ENCODE data around the gene C1orf210.

The C1orf210 gene

DNA sequence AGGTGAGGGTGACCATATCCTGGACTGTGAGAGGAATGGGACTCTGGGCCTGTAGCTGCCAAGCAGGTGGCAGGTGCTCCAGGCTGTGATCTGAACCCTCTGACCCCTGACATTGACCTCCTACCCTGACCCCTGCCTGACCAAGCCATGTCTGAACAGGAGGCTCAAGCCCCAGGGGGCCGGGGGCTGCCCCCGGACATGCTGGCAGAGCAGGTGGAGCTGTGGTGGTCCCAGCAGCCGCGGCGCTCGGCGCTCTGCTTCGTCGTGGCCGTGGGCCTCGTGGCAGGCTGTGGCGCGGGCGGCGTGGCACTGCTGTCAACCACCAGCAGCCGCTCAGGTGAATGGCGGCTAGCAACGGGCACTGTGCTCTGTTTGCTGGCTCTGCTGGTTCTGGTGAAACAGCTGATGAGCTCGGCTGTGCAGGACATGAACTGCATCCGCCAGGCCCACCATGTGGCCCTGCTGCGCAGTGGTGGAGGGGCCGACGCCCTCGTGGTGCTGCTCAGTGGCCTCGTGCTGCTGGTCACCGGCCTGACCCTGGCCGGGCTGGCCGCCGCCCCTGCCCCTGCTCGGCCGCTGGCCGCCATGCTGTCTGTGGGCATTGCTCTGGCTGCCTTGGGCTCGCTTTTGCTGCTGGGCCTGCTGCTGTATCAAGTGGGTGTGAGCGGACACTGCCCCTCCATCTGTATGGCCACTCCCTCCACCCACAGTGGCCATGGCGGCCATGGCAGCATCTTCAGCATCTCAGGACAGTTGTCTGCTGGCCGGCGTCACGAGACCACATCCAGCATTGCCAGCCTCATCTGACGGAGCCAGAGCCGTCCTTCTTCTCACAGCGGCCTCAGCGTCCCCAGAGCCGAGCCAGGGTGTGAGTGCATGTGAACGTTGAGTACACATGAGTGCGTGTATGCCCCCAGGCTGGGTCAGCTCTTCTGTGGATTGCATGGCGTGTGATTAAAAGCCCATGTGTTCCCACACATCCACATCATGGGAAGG lies 12.5 kb downstream of the C1orf210 start:
- no peak for DNase-seq

DNA sequence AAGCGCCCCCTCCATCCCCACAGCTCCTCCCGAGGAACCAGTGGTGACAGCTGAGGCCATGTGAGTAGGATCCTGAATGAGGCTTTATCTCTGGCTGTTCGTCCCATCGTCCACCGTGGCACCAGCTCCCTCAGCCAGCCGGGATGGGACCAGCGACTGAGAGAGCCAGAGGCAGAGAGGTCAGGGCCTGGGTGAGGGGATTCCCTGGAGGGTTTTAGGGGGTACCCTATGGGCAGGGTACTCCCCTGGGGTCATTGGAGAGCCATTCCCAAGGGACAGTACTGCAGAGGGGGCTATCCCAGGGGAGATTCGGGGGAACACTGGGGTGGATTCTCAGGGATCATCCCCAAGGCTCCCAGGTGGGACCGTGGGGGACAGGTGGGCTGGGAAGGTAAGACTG lies 13.2 kb downstream of the C1orf210 start:
- DNase-seq, result no peak

DNA sequence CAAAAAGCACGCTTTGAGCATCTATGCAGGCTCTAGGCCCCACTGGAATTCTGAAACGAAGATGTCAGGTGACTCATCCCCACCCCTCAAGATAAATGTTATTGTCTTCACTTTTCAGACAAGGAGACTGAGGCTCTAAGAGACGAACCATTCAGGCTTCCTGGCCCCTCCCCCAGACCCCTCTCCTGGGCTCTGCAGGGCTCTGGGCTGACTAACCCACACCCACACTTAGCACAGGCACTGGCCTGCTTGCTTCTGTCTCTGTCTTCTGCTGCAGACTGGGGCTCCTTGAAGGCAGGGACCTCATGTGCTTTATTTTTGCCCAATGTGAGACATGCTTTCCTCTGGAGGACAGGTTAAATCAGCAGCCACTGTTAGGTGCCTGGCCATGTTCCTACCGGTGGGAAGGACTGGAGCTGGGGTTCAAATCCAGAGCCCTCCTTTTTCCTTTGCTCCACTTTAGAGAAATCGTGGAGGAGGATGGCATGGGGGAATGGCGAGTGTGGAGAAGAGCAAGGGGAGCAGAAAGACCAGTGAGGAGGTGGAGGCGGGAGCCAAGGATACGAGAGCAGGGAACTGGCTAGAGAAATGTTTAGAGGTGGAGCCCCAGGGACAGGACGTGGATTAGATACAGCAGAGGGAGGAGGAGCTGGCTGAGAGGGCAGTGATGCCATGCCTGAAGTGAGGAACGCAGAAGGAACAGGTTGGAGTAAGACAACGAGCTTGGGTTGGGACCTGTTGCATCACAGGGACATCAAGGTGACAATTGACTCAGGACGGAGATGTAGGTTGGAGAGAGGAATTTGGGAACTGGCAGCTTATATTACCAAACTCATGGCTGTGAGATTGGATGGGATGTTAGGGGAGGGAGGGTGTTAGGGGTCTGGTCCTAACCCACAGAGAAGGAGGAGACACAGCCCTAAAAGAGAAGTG lies 13.9 kb downstream of the C1orf210 start:
- no peak for DNase-seq

DNA sequence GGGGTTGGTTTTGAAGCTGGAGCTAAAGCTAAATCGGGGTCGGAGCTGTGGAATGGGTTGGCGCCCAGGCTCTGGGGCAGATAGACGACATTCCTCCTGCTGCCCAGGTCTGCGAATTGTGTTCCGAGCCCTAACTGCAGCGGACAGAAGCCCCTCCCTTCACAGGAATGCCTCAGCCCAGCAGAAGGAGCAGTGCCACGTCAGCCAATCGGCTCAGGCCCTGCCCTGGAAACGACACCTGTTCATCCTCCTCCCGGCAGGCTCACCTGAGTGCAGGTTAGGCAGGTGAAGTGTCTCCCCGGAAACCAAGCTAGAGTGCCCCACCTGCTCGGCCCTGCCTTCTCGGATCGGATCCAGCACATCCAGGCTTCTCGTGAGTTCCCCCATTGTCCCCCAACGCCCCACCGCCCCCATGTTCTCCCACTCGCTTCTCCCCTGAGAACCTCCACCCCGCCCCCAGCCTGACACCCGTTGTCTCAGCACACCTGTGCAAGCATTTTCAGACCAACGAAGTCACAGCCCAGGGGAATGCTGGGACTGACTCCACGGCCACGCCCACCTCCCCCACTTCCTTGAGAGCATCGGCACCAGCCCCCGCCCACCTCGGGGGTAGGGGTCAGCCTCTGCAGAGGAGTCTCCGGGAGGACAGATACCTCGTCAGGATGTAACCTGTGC lies 14.8 kb downstream of the C1orf210 start:
- no peak for DNase-seq

DNA sequence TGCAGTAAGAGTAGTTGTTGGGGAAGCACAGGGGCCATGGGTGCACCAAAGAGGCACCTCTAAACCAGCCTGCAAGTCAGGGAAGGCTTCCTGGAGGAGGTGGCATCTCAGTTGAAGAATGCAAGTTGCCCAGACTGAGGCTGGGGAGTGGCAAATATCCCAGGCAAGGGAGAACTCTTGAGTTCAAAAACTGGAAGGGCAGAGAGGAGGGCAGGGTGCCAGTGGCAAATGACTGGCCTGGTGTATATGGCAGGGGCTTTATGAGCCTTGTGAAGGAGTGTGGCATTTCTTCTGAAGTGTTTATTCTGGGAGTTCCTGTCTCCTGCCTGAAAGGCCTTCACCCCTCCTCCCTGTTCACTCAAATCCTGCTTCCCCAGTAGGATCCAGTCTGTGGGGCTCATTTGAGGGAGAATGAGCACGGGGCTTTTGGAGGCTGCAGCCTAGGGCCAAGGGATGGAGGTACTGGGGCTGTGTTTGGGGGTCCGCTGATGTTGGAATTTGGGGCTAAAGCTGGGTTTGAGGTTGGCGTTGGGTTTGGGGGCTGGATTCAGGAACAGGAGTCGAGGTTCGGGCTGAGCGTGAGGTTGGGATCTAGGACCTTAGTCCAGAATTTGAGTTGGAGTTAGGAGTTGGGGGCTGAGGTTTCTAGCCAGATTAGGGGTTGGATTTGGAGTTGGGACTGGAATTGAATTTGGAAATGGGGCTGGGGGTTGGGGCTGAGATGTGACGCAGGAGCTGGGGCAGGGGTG lies 15.6 kb downstream of the C1orf210 start, which contains the start of gene TMEM125:
Gene TMEM125 (plus strand): TSS at position 357 of the 749 bp plus-strand sequence. CDS start 2,740 bp downstream, outside the sequence.
- no peak for DNase-seq

DNA sequence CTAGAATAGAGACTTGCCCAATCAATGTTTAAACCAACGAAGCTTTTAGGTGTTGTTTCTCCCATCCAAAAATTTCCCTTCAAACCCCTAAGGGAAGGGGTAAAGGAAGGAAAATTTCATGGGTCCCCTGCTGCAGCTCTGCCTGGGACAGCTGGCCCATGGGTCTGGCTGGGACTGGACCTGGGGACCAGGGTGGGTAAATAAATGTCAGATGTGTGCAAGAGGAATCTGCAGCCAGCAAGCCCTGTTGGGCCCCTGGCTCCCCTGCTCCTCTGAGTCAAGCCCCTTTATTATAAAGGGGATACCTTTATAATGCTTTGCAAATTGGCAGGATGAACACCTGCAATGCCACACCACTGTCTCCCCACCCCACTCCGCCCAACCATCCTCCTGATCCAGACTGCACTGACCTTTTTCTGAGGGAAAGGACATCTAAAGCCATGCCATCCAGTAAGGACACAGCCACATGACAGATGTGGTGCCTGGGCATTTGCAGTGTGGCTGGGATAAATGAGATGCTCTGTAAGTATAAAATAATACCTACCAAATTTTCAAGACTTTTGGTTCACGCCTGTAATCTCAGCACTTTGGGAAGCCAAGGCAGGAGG lies 17.5 kb downstream of the C1orf210 start:
- DNase-seq, result no peak

DNA sequence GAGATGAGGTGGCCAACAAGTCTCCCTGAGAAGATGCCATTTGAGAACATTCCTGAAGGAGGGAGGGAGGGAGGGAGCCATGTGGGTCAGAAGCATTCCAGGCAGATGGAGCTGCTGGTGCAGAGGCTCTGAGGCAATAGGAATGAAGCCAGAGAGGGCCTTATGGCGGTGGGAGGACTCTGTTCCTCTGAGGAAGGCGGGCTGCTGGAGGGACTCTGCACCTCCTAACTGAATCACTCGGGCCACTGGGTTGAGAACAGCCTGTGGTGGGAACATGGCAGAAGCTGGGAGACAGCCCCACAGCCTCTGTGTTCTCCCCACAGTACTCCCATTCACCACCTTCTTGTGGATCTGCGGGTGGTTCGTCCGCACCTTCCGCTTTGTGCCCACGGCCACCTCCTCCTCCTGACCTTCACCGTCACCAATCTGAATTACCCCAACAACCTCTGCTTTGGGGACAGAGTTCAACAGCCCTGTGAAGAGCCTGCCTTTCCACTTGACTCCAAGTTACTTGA lies 18.0 kb downstream of the C1orf210 start:
- DNase-seq, result no peak

DNA sequence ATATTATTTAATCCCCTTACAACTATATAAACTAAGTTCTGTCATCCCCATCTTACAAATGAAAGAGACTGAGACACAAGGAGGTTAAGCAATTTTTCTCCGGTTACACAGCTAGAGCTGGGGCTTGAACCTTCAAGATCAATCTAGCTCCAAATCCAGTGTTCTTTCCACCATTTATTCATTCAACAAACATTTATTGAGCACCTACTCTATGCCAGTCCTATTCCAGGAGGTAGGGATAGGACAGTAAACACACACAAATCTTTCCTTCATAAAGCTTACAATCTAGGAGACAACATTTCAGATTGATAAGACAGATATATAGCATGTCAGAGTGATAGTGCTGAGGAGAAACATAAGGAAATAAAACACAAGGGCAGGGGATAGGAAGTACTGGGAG lies 18.5 kb downstream of the C1orf210 start:
- no peak for DNase-seq

DNA sequence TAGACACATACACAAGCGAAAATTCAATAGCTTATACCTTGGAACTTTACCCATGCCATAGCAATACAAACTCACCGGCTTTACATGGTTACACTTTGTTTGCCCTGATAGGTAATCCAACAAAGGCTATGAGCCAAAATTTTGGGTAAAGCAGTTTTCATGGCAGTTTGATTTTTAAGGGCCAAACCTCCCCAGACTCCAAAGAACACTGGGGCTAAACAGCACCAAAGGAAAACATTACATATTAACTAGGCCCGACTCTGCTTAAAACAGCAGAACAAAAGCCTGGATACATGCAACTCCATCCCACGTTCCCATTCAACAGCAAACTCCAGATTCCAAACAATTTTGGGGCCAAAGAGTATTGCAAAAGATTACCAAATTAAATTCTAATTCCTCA lies 19.9 kb downstream of the C1orf210 start:
- DNase-seq, result no peak

DNA sequence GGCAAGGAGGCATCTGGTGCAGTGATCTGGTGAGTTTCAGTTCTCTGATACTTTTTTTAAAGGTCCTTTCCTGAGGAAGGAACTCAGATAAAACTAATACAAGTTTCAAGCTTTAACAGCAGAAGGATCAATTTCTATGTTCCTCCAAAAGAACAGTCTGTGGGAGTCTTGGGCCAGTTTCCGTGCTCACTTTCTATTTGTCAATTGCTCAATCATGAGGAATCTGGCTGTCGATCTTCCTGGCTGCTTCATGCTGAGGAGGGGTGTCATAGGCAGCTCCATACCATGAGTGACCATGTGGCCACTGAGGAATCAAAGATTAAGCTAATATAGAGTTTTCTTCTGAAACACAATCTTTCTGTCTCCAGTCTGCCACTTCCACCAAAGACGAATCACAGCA lies 27.0 kb downstream of the C1orf210 start:
- DNase-seq, result no peak

DNA sequence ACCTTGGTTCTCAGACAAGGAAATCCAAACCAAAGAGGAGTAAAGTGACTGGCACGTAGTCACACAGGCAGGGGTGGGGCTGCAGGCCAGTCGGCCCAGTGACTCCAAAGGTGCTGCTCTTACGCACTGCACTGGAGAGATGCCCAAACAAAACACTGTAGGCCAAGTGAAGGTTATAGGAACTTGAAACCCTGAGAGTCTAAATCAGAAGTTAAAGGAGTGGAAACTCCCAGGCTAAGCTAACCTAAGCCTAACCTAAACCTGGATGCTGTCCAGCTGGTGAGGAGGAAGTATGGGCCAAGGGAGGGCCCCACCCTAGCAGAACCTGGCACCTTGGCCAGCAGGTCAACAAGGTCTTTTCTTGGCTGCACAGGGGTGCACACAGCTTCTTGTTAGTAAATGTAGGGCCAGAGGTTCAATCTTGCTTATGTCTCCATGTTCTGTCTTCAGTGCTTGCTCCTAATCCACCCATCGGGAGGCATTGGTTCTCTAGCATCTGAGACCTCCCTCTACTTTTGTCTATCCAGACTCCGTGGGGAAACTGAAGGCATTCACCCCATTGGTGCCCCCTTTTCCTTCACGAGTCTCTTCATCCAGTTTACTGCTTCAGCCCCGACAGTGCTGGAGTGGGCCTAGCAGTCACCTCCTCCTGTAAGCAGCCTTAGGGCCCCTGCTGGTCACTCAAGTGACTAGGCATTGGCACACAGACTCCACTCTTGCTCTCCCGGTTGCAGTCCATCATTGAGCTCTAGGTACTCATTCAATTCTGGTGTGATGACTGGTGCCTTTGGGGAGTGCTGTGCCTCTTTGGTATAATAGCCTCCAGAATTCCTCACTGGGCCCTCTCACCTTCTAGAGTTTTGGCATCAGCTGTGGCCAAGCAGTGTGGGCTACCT lies 28.5 kb downstream of the C1orf210 start:
- DNase-seq, result no peak

DNA sequence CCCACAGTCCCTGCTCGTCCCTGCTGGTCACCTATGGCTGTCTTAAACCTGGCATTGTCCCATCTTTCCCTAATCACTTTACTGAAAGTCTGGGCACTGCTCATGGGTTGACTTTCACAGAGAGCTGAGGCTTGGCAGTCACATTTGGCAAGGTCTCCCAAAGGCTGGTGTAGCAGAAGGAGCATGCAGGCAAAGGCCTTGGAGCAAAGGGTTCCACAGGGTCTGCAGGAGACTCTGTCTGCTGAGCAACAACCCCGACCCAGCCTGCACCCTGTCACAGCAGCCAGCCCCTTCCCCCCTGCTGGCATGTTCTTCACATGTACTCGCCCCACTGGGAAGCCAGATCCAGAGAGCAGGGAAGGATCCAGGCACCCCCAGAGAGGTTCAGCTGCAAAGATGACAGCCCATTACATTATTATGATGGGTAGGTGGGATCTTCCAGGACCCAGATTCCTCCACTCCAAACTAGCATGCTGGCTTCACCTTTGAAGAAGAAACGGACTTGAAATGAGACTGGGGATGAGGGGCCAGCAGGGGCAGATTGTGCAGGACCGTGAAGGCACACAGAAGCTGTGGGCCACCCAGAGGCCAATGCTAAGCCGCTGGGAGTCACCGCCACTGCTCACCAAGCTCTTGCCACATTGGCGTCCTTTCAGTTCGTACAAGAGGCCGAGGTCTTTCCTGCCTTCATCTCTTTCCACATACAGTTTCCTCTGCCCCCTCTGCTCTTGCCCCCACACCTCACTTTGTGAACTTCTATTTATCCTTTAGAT lies 29.8 kb downstream of the C1orf210 start:
- DNase-seq, result no peak

DNA sequence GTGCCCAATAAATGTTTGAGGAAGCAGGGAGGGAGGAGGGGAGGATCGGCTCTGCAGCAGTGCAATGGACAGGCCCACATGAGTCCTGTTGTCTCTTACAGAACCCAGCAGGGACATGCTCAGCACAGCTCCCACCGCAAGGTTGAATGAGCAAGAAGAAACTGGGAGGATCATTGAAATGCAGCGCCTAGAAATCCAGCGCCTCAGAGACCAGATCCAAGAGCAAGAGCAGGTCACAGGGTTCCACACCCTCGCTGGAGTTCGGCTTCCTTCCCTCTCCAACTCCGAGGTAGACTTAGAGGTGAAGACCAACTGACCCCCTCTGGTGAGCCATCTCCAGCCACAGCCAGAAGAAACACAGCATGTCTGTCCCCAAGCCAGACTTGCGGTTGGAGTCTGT lies 31.5 kb downstream of the C1orf210 start:
- DNase-seq, result no peak

DNA sequence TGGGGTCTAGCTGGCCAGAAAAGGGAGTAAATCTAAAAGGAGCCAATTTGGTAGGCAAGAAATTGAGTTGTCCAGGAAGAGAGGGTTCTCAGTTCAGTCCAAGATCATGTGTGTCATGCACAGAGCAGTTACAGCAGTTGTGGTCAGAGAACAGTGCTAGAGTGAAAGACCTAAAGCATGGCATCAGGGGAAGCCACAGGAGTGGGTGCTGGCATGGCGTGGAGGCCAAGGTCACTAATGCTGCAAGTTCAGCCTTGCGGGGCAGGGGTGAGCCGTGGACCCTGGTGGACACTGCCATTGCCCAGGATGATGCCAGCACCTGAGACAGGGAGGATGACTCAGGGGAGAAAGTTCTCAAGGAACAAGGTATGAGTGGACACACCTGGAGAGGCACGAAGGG lies 32.2 kb downstream of the C1orf210 start:
- no peak for DNase-seq

DNA sequence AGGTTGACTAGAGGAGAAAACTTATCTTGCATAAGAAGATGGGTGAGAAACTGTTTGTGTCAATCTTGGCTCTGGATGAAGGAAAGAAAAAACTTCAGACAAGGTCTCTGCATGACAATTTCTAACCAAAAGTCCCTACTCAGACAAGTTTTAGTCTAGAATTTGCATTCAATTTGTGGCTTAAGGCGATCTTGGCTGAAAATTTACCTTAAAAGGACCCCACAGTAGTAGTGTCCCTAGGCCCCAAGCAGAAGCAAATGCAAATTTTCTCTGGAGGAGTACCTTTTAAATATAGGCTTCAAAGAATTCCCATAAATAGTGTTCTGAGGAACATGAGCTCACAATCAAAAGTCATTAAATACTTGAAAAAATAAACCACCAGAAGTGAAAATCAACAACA lies 33.2 kb downstream of the C1orf210 start:
- DNase-seq, result no peak

DNA sequence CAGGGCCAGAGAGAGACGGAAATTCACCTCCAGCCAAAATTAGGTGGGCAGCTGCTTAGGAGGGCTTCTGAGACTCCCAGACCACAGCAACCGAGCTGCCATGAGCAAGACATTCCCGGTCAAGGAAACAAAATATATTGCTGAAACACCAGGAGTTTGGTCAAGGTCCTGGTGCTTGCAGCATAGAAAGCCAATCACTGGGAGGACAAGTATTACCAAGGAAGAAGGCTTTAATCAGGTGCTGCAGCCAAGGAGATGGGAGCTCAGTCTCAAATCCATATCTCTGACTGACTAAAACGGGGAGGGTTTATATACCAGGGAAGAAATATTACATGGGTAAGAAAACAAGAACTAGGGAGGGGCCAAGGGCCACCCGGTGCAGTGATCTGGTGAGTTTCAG lies 34.4 kb downstream of the C1orf210 start:
- DNase-seq, result no peak

DNA sequence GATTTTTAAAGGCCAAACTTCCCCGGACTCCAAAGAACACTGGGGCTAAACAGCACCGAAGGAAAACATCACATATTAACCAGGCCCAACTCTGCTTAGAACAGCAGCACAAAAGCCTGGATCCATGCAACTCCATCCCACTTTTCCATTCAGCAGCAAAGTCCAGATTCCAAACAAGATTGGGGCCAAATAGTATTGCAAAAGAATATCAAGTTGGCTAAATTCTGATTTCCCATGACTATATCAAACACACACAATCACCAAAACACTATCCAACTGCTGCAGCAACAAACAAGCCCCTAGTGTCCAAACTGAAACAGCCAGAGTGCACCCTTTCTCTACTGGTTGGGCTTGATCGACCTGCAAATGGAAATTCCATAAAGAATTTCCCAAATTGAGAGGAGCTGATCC lies 35.0 kb downstream of the C1orf210 start:
- DNase-seq, result no peak

DNA sequence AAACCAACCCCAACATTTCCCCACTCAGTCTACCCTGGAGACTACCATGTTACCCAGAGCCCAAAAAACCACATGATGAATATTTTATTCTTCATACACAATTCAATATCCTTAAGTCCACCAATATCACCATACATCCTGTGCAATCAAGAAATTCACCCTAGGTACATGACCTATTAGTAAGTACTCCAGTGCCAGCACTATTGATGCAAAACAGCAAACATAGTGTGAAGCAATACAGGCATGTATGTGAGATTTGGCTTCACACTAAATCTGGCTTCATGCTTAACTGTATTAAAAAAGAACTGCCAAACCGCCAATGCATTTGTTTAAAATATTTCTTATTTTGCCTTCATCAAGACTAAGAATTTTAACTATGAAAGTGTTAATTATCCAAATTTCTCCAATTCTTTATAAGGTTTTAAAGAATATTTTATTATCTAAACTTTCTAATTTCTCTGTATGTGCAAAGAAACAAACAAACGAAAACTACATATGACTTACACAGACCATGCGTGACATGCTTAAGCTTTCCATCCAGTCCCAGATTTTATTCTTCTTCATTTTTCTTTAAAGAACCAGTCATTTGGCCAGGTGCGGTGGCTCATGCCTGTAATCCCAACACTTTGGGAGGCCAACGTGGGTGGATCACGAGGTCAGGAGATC lies 38.0 kb downstream of the C1orf210 start:
- no peak for DNase-seq
